ENCODE results near the gene TBX4. TPM values are rescaled to one million over a fixed set of nuclear protein-coding genes. Genes with fewer than 3 reads are reported as not detected.

Gene TBX4
- total RNA-seq, 1 experiment from 2014 or later, result not detected

- no TSS peak for BruUV-seq (replicated peaks)
- H3K27me3 ChIP-seq (ENCODE audit: insufficient read depth, low read depth), result no peaks in the 10 kb centered on the region
These were observed 3.9 kb downstream of the TBX4 start for GRCh38 chr17:61456061-61456681.

GRCh38 chr17:61456688-61457225 is 4.5 kb downstream of the TBX4 start:
- intact Hi-C loops (cut with micrococcal nuclease; ENCODE audit: unreplicated experiment), result no loop called here
- no peak for DNase-seq
- no peaks in the 10 kb centered on the region for H3K27me3 ChIP-seq (ENCODE audit: insufficient read depth, low read depth)
- no peaks in the 10 kb centered on the region for H3F3A ChIP-seq (ENCODE audit: insufficient read depth, low read depth)
- no peak overlapping the region for H3K4me2 ChIP-seq
- no peaks in the 10 kb centered on the region for H3K79me2 ChIP-seq (ENCODE audit: low read depth)
- no peak overlapping the region for H3K27ac ChIP-seq
- ChIA-PET CTCF (no interaction called here), POLR2A (ENCODE audit: unreplicated experiment) (no interaction called here)
- no peaks in the 10 kb centered on the region for H3K9me2 ChIP-seq (ENCODE audit: insufficient read depth)
- H3K36me3 ChIP-seq (ENCODE audit: low read depth), result no peaks in the 10 kb centered on the region
- no peak for TF ChIP-seq CTCF (conservative IDR thresholded peaks at IDR 0.05)
- no peak for TF ChIP-seq EZH2 (IDR thresholded peaks at IDR 0.05; ENCODE audit: low read depth)
- BruUV-seq (replicated peaks), result no TSS peak
- no peaks in the 10 kb centered on the region for H3K4me1 ChIP-seq (replicated peaks; ENCODE audit: insufficient read depth)
- no peaks in the 10 kb centered on the region for H4K20me1 ChIP-seq (ENCODE audit: insufficient read depth)
- no peak overlapping the region for H2AFZ ChIP-seq
- H3K4me3 ChIP-seq, result no peak overlapping the region
- H3K9me3 ChIP-seq (ENCODE audit: insufficient read depth, low read depth), result no peaks in the 10 kb centered on the region

More at GRCh38 chr17:61456061-61456681, 3.9 kb downstream of the TBX4 start:
- Histone ChIP-seq H3K27ac (no peak overlapping the region), H3K4me1 (replicated peaks; ENCODE audit: insufficient read depth) (no peaks in the 10 kb centered on the region), H2AFZ (no peak overlapping the region), H3K4me2 (no peak overlapping the region), H3K9me2 (ENCODE audit: insufficient read depth) (no peaks in the 10 kb centered on the region), H3F3A (ENCODE audit: insufficient read depth, low read depth) (no peaks in the 10 kb centered on the region), H3K79me2 (ENCODE audit: low read depth) (no peaks in the 10 kb centered on the region), H3K4me3 (no peak overlapping the region), H3K36me3 (ENCODE audit: low read depth) (no peaks in the 10 kb centered on the region), H3K9me3 (ENCODE audit: insufficient read depth, low read depth) (no peaks in the 10 kb centered on the region), H4K20me1 (ENCODE audit: insufficient read depth) (no peaks in the 10 kb centered on the region)
- intact Hi-C loops (cut with micrococcal nuclease; ENCODE audit: unreplicated experiment), result no loop called here
- CTCF ChIA-PET, result no interaction called here
- no peak for TF ChIP-seq EZH2 (IDR thresholded peaks at IDR 0.05; ENCODE audit: low read depth)
- TF ChIP-seq CTCF (conservative IDR thresholded peaks at IDR 0.05), result no peak
- no peak for DNase-seq
- POLR2A ChIA-PET (ENCODE audit: unreplicated experiment), result no interaction called here

- ChIA-PET POLR2A (ENCODE audit: unreplicated experiment) (no interaction called here), CTCF (no interaction called here)
These were observed 5.2 kb downstream of the TBX4 start for GRCh38 chr17:61457226-61457983.

More at GRCh38 chr17:61457226-61457983, 5.2 kb downstream of the TBX4 start:
- H3F3A ChIP-seq (ENCODE audit: insufficient read depth, low read depth), result no peaks in the 10 kb centered on the region
- intact Hi-C loops (cut with micrococcal nuclease; ENCODE audit: unreplicated experiment), result no loop called here
- no peak overlapping the region for H3K4me3 ChIP-seq
- no TSS peak for BruUV-seq (replicated peaks)
- H3K27ac ChIP-seq, result no peak overlapping the region
- DNase-seq, result no peak
- TF ChIP-seq EZH2 (IDR thresholded peaks at IDR 0.05; ENCODE audit: low read depth), result no peak
- no peak for TF ChIP-seq CTCF (conservative IDR thresholded peaks at IDR 0.05)
- H2AFZ ChIP-seq, result no peak overlapping the region
- no peaks in the 10 kb centered on the region for H3K4me1 ChIP-seq (replicated peaks; ENCODE audit: insufficient read depth)
- H3K79me2 ChIP-seq (ENCODE audit: low read depth), result no peaks in the 10 kb centered on the region
- H3K27me3 ChIP-seq (ENCODE audit: insufficient read depth, low read depth), result no peaks in the 10 kb centered on the region
- no peaks in the 10 kb centered on the region for H3K9me3 ChIP-seq (ENCODE audit: insufficient read depth, low read depth)
- H3K4me2 ChIP-seq, result no peak overlapping the region
- no peaks in the 10 kb centered on the region for H4K20me1 ChIP-seq (ENCODE audit: insufficient read depth)
- no peaks in the 10 kb centered on the region for H3K36me3 ChIP-seq (ENCODE audit: low read depth)
- H3K9me2 ChIP-seq (ENCODE audit: insufficient read depth), result no peaks in the 10 kb centered on the region

Measured in PC-9 (cell line).